ENCODE results near the gene UBR1.

DNA sequence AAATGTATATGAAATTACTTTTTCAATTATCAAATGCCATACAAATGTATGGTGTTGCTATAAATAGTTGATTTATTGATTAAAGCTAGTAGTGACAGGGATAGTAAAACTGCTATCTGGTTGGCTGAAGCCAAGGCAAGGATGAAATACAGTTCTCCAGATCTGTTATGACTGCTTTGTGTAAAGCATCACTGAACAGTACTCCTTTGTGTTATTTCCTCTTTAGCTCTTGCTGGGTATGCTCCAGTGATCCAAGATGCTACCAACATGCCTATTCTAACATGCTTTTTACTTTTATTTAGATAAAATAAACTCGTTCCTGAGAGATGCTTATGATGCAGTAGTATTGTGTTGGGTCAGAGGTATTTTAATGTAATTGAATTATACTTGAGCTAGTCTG is 12.4 kb upstream of the UBR1 start:
- no peak for TF ChIP-seq CTCF (conservative IDR thresholded peaks at IDR 0.05; ENCODE audit: low read depth, low read length)
- TF ChIP-seq EZH2 (IDR thresholded peaks at IDR 0.05; ENCODE audit: borderline replicate concordance, low read depth, low read length, poor library complexity, severe bottlenecking), result no peak

All from A673 (cell line).